Measurements from ENCODE around the gene RPL27. TPM values are rescaled to one million over a fixed set of nuclear protein-coding genes. Genes with fewer than 3 reads are reported as not detected.

Gene RPL27
- total and polyA plus RNA-seq, 2 donors (not counting 3 experiments of a cell fraction or from before 2014, with no cell fraction given): 1,014 to 2,467 TPM

DNA sequence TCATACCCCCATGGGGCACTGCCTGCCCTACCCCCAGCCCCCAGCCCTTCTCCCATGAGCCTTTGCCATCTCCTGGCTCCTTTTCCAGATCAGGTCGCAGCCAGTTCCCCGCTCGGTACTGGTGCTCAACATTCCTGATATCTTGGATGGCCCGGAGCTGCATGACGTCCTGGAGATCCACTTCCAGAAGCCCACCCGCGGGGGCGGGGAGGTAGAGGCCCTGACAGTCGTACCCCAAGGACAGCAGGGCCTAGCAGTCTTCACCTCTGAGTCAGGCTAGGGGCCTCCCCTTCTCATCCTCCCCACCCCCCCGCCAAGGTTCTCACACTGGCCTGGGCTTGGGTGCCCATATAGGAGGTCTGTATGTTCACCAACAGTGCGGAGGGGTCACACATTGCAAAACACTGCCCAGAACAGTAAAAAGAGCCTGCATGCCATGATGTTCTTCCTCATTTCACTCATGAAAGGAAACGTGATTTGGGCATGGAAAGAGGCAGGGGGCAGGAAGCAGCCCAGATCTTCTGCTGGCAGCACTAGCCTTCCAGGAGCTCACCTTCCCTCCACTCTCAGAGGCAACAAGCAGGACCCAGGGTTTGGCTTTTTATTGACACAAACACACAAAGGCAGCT, 15.9 kb downstream of the RPL27 start:
- Histone ChIP-seq H3K27ac (ENCODE audit: insufficient read depth, low read depth, low read length) (no peak overlapping the region), H3K9me1 (replicated peaks; ENCODE audit: control insufficient read depth, extremely low read depth, insufficient read depth, low read length) (no peaks in the 10 kb centered on the region), H3K4me2 (ENCODE audit: insufficient read depth, low read length) (no peak overlapping the region), H4K20me1 (replicated peaks; ENCODE audit: control insufficient read depth, extremely low read depth, insufficient read depth, low read length) (no peaks in the 10 kb centered on the region), H2AFZ (ENCODE audit: low read depth, low read length) (no peak overlapping the region), H3K36me3 (ENCODE audit: control insufficient read depth in 2 of 2, extremely low read depth in 1 of 2, insufficient read depth in 2 of 2, low read length in 2 of 2) (peaks cover 3 to 34% of the 10 kb centered on the region in 2 experiments), H3K79me2 (ENCODE audit: control insufficient read depth, insufficient read depth, low read length) (peaks cover 14% of the 10 kb centered on the region), H3K4me1 (ENCODE audit: control insufficient read depth, extremely low read depth, insufficient read depth, low read length) (peaks cover 23% of the 10 kb centered on the region), H3K9me3 (replicated peaks; ENCODE audit: control insufficient read depth, insufficient read depth, low read length) (no peaks in the 10 kb centered on the region), H3K9ac (replicated peaks; ENCODE audit: extremely low read depth, insufficient read depth, low read length) (no peak overlapping the region), H3K27me3 (ENCODE audit: control insufficient read depth in 2 of 2, insufficient read depth in 2 of 2, low read length in 2 of 2) (no peaks in the 10 kb centered on the region), H3K4me3 (replicated peaks in 1 of 3; ENCODE audit: insufficient read depth in 1 of 3, low read depth in 1 of 3, low read length in 3 of 3) (no peak overlapping the region)
- intact Hi-C loops (cut with micrococcal nuclease): no loop called here
- POLR2A ChIA-PET: no interaction called here
- DNase-seq (ENCODE audit: low read depth, low spot score): no peak
- CTCF ChIA-PET: no interaction called here
- TF ChIP-seq POLR2A (IDR thresholded peaks at IDR 0.05; ENCODE audit: low read depth, low read length): peak; percentile 26
- TF ChIP-seq MYC (IDR thresholded peaks at IDR 0.05; ENCODE audit: low read depth, low read length): no peak
- TF ChIP-seq POLR2AphosphoS5 (IDR thresholded peaks at IDR 0.05; ENCODE audit: insufficient read depth, low read depth, low read length): no peak
- TF ChIP-seq, protein P1, sequence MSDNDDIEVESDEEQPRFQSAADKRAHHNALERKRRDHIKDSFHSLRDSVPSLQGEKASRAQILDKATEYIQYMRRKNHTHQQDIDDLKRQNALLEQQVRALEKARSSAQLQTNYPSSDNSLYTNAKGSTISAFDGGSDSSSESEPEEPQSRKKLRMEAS (IDR thresholded peaks at IDR 0.05; ENCODE audit: insufficient read depth, insufficient read length): no peak
- no peak for TF ChIP-seq FOS (IDR thresholded peaks at IDR 0.05; ENCODE audit: borderline replicate concordance, insufficient read depth, low read length)
- TF ChIP-seq EZH2 (IDR thresholded peaks at IDR 0.05; ENCODE audit: borderline replicate concordance, low read depth, low read length, severe bottlenecking): no peak
- no TSS peak for BruUV-seq (replicated peaks)
- dilution Hi-C loops (cut with MboI; ENCODE audit: extremely low pct_ligation_motif_present, low sequenced_read_pairs): no loop called here
- no peak for FAIRE-seq

Measured in endothelial cell of umbilical vein (primary cell).